Large intestine (tissue), 3 donors: Measurements from ENCODE around the gene DMPK. TPM values are rescaled to one million over a fixed set of nuclear protein-coding genes. Genes with fewer than 3 reads are reported as not detected.
"Not testable (repeated sequence)": the region's sequence is repeated elsewhere in the genome, so short reads cannot be mapped to it uniquely, and the experiment has no call there.

ENCODE experiments used
- DNase-seq, 2 donors: peaks; one replicate each; pipeline versions ENCODE4 v3.0.0 to v3.0.0-alpha.2; 2013
- H3K27ac ChIP-seq: one replicate; pipeline ENCODE4 v1.5.1; 2013; ENCODE audit warnings: low read length
- H3K27me3 ChIP-seq: 2 replicates; pipeline ENCODE4 v1.6.1; 2013; ENCODE audit warnings: low read length; ENCODE audit not compliant: control insufficient read depth, insufficient read depth
- H3K36me3 ChIP-seq: 2 replicates; pipeline ENCODE4 v1.6.1; 2013; ENCODE audit warnings: low read length; ENCODE audit not compliant: control insufficient read depth, insufficient read depth
- H3K4me1 ChIP-seq: one replicate; pipeline ENCODE4 v1.6.1; 2013; ENCODE audit warnings: low read length; ENCODE audit not compliant: control insufficient read depth, insufficient read depth
- H3K4me3 ChIP-seq: one replicate; pipeline ENCODE4 v1.5.1; 2013; ENCODE audit warnings: low read length
- H3K9me3 ChIP-seq: one replicate; pipeline ENCODE4 v1.6.1; 2013; ENCODE audit warnings: mild to moderate bottlenecking, low read depth, low read length, moderate library complexity; ENCODE audit not compliant: control insufficient read depth
- WGBS: methylation state at CpG from one replicate; pipeline ENCODE4 v1.1.5; 2013; ENCODE audit warnings: low lambda C conversion rate; ENCODE audit not compliant: insufficient coverage; 5-methylcytosine and 5-hydroxymethylcytosine counted together
- polyA plus RNA-seq: library from polyadenylated mRNA; unstranded; fragments of 120-200 nt; gene quantifications from one replicate; pipeline ENCODE4 v1.2.1, GENCODE V29; 2013

The DMPK gene
- polyA plus RNA-seq, 1 donor = 49.4 TPM

- H3K9me3 ChIP-seq = no peaks in the 10 kb centered on the region
- DNase-seq = no peak
- H3K4me1 ChIP-seq = no peaks in the 10 kb centered on the region
- no peak overlapping the region for H3K27ac ChIP-seq
- no CpG with 5 or more reads among the region's 6 CpGs for WGBS
- no peak overlapping the region for H3K4me3 ChIP-seq
- peaks cover 7% of the 10 kb centered on the region for H3K27me3 ChIP-seq
- no peaks in the 10 kb centered on the region for H3K36me3 ChIP-seq
These were observed 36.7 kb downstream of the DMPK start for GRCh38 chr19:45745606-45746005.

- 0% methylated on average over 1 of the region's 4 CpGs for WGBS
- Histone ChIP-seq H3K4me1 (no peaks in the 10 kb centered on the region), H3K27me3 (peaks cover 7% of the 10 kb centered on the region), H3K27ac (no peak overlapping the region), H3K36me3 (no peaks in the 10 kb centered on the region), H3K4me3 (no peak overlapping the region), H3K9me3 (no peaks in the 10 kb centered on the region)
- no peak for DNase-seq
These were observed 39.3 kb downstream of the DMPK start for GRCh38 chr19:45742969-45743368.

DNA sequence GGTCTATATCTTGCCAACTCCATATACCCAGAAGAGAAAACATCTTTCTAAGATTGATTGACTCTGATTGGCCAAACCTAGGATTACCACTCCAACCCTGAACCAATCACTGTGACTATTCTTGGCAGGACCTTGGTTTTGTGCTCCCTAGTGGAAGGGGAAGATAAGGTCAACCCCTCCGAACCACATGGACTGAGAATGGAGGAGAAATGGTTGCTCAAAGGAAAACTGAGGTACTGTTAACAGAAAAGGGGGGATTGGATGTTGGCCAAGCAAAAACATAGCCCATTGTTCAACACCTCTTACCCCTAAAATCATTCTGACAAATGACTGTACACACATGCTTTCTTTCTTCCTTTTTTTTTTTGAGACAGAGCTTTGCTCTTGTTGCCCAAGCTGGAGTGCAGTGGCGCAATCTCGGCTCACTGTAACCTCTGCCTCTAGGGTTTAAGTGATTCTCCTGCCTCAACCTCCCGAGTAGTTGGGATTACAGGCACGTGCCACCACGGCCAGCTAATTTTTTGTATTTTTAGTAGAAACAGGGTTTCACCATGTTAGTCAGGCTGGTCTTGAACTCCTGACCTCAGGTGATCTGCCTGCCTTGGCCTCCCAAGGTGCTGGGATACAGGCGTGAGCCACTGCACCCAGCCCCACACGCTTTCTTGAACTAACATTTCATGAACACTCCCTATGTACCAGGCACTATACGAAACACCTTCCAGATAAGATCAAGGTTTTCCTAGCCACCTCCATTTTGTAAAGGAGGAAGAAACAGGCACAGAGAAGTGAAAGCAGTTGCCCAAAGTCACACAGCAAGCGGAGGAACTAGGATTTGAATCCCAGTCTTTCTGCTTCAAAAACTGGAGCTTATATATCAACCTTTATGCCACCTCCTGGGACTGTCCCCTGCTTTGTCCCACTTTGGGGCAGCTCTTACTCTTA, 42.5 kb downstream of the DMPK start:
- no peak overlapping the region for H3K4me3 ChIP-seq
- WGBS = no CpG with 5 or more reads among the region's 10 CpGs
- peaks cover 4% of the 10 kb centered on the region for H3K27me3 ChIP-seq

GRCh38 chr19:45733160-45733810, 49.0 kb downstream of the DMPK start, which contains the start of gene MEIOSIN:
Gene MEIOSIN, plus strand, starts transcription at chr19:45733439. Its CDS starts 1,938 bp downstream, at chr19:45735377.
- peaks cover 5% of the 10 kb centered on the region for H3K9me3 ChIP-seq
- H3K4me1 ChIP-seq = no peaks in the 10 kb centered on the region
- no peaks in the 10 kb centered on the region for H3K36me3 ChIP-seq
- no peaks in the 10 kb centered on the region for H3K27me3 ChIP-seq
- no peak for DNase-seq
- WGBS = 100% methylated on average over 1 of the region's 59 CpGs
- H3K4me3 ChIP-seq = no peak within 1 kb of the TSS
- H3K27ac ChIP-seq = no peak within 1 kb of the TSS

More for the DNA sequence above, 42.5 kb downstream of the DMPK start:
- no peak overlapping the region for H3K27ac ChIP-seq
- no peaks in the 10 kb centered on the region for H3K9me3 ChIP-seq
- no peaks in the 10 kb centered on the region for H3K36me3 ChIP-seq
- DNase-seq = no peak
- H3K4me1 ChIP-seq = no peaks in the 10 kb centered on the region

DNA sequence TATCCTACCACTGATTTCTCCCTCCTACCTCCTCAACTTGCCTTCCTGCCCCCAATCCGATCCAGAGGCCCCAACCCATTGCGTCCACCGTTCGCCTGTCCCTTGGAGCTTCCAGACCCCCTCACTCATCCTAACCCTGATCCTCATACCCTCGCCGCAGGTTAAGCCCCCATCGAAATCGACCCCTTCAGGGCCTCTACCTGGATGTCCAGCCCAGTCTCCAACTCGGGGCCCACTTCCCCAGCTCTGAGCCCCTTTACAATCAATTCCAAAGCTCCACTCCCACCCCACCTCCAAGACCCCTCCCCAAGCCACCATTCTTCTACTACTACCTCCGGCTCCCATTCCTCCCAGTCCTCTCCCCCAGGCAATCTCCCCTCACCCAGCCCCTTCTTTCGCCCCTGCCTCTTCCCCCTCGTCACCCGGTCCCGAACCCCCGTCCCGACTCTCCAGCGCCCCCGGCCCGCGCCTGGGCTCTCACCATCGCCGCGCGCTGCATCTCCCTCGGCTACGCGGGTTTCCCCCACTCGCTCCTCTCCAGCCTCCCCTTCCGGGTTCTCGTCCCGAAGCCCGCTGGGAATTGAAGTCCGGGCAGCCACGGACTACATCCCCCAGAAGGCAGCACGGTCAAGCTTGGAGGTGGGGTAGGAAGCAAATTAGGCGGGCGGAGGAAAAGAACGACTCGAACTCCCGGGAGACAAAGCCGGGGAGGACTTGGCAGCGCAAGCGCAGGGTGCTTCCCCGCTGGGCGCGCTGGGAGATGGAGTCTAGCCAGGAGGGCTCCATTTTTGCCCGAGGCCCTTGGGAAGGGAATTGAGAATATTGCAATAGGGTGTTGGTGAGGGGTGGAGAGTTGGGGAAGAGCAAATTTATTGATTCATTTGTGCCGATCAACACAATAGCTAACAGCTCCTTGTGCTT, 51.7 kb downstream of the DMPK start, which contains the start of gene FBXO46:
Gene FBXO46 (minus strand): TSS at position 529 of the 921 bp plus-strand sequence. CDS start 17,401 bp downstream, outside the sequence.
- no peaks in the 10 kb centered on the region for H3K27me3 ChIP-seq
- peaks cover 5% of the 10 kb centered on the region for H3K9me3 ChIP-seq
- 0% methylated on average over 6 of the region's 48 CpGs for WGBS
- peaks cover 4% of the 10 kb centered on the region for H3K36me3 ChIP-seq
- peak; percentile 98 to 99 for DNase-seq
- H3K4me1 ChIP-seq = no peaks in the 10 kb centered on the region
- H3K4me3 ChIP-seq = peak within 1 kb of the TSS; percentile 83
- peak within 1 kb of the TSS; percentile 14 for H3K27ac ChIP-seq

- peak overlapping the region; percentile 83 for H3K4me3 ChIP-seq
- no peaks in the 10 kb centered on the region for H3K27me3 ChIP-seq
- H3K4me1 ChIP-seq = no peaks in the 10 kb centered on the region
- H3K9me3 ChIP-seq = peaks cover 5% of the 10 kb centered on the region
- peaks cover 4% of the 10 kb centered on the region for H3K36me3 ChIP-seq
- no CpG with 5 or more reads among the region's 10 CpGs for WGBS
- peak overlapping the region; percentile 14 for H3K27ac ChIP-seq
- peak in 1 of 2 donors; percentile 48 for DNase-seq
These were observed 52.4 kb downstream of the DMPK start for GRCh38 chr19:45729800-45730290.

DNA sequence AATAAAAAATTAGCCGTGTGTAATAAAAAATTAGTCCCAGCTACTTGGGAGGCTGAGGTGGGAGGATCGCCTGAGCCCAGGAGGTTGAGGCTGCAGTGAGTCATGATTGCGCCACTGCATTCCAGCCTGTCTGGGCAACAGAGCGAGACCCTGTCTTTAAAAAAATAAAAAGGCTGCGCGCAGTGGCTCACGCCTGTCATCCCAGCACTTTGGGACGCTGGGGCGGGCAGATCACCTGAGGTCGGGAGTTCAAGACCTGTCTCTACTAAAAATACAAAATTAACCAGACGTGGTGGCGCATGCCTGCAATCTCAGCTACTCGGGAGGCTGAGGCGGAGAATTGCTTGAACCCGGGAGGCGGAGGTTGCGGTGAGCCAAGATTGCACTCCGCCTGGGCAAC, 53.6 kb downstream of the DMPK start:
- DNase-seq, H3K36me3 ChIP-seq, H3K4me3 ChIP-seq, H3K27me3 ChIP-seq, H3K4me1 ChIP-seq, H3K27ac ChIP-seq, H3K9me3 ChIP-seq: not testable (repeated sequence)
- 100% methylated on average over 3 of the region's 18 CpGs for WGBS

GRCh38 chr19:45720065-45720464, 62.2 kb downstream of the DMPK start:
- WGBS = 100% methylated on average over 2 of the region's 11 CpGs
- Histone ChIP-seq H3K4me1 (peaks cover 17% of the 10 kb centered on the region), H3K27ac (peak overlapping the region; percentile 66), H3K36me3 (peaks cover 16% of the 10 kb centered on the region)
- H3K27me3 ChIP-seq, DNase-seq, H3K9me3 ChIP-seq, H3K4me3 ChIP-seq: not testable (repeated sequence)
